ENCODE measurements around the gene FARSB. TPM values are rescaled to one million over a fixed set of nuclear protein-coding genes. Genes with fewer than 3 reads are reported as not detected.

The FARSB gene
- total RNA-seq, 1 experiment from 2014 or later: 50.2 TPM

- Histone ChIP-seq H2AFZ (no peak overlapping the region), H3K4me3 (no peak overlapping the region), H3K4me2 (no peak overlapping the region), H3K27ac (no peak overlapping the region), H3K9me3 (ENCODE audit: insufficient read depth, low read depth) (no peaks in the 10 kb centered on the region), H3K79me2 (ENCODE audit: low read depth) (no peaks in the 10 kb centered on the region), H3K9me2 (ENCODE audit: insufficient read depth) (no peaks in the 10 kb centered on the region), H3K36me3 (ENCODE audit: low read depth) (no peaks in the 10 kb centered on the region), H3K27me3 (ENCODE audit: insufficient read depth, low read depth) (no peaks in the 10 kb centered on the region), H3K4me1 (replicated peaks; ENCODE audit: insufficient read depth) (peaks cover 14% of the 10 kb centered on the region), H3F3A (ENCODE audit: insufficient read depth, low read depth) (peaks cover 15% of the 10 kb centered on the region), H4K20me1 (ENCODE audit: insufficient read depth) (no peaks in the 10 kb centered on the region)
- BruUV-seq (replicated peaks): no TSS peak
- CTCF ChIA-PET: interaction anchor here (0.6 kb wide), 1 partner anchor 970 kb away, joined by 4 read pairs; no protein-coding TSS in a partner anchor
- intact Hi-C loops (cut with micrococcal nuclease; ENCODE audit: unreplicated experiment): no loop called here
- POLR2A ChIA-PET (ENCODE audit: unreplicated experiment): no interaction called here
- TF ChIP-seq CTCF (conservative IDR thresholded peaks at IDR 0.05): no peak
- no peak for TF ChIP-seq EZH2 (IDR thresholded peaks at IDR 0.05; ENCODE audit: low read depth)
- no peak for DNase-seq
Observed at GRCh38 chr2:222523783-222524544, 131.9 kb downstream of the FARSB start.

GRCh38 chr2:222522082-222522481 is 133.8 kb downstream of the FARSB start:
- no peak overlapping the region for H3K27ac ChIP-seq
- peaks cover 33% of the 10 kb centered on the region for H3K4me1 ChIP-seq (replicated peaks; ENCODE audit: insufficient read depth)
- DNase-seq: no peak
- H3F3A ChIP-seq (ENCODE audit: insufficient read depth, low read depth): peaks cover 33% of the 10 kb centered on the region
- intact Hi-C loops (cut with micrococcal nuclease; ENCODE audit: unreplicated experiment): no loop called here
- H3K9me2 ChIP-seq (ENCODE audit: insufficient read depth): no peaks in the 10 kb centered on the region
- no peak overlapping the region for H2AFZ ChIP-seq
- no peak overlapping the region for H3K4me2 ChIP-seq
- H4K20me1 ChIP-seq (ENCODE audit: insufficient read depth): no peaks in the 10 kb centered on the region
- H3K4me3 ChIP-seq: no peak overlapping the region
- ChIA-PET POLR2A (ENCODE audit: unreplicated experiment) (no interaction called here), CTCF (no interaction called here)
- no peaks in the 10 kb centered on the region for H3K79me2 ChIP-seq (ENCODE audit: low read depth)
- H3K36me3 ChIP-seq (ENCODE audit: low read depth): no peaks in the 10 kb centered on the region
- BruUV-seq (replicated peaks): no TSS peak
- TF ChIP-seq EZH2 (IDR thresholded peaks at IDR 0.05; ENCODE audit: low read depth) (no peak), CTCF (conservative IDR thresholded peaks at IDR 0.05) (no peak)
- no peaks in the 10 kb centered on the region for H3K27me3 ChIP-seq (ENCODE audit: insufficient read depth, low read depth)
- H3K9me3 ChIP-seq (ENCODE audit: insufficient read depth, low read depth): no peaks in the 10 kb centered on the region

GRCh38 chr2:222521099-222521498 is 134.8 kb downstream of the FARSB start:
- Histone ChIP-seq H2AFZ (no peak overlapping the region), H3K9me2 (ENCODE audit: insufficient read depth) (no peaks in the 10 kb centered on the region), H3F3A (ENCODE audit: insufficient read depth, low read depth) (peaks cover 35% of the 10 kb centered on the region), H3K27ac (no peak overlapping the region), H3K79me2 (ENCODE audit: low read depth) (no peaks in the 10 kb centered on the region), H3K9me3 (ENCODE audit: insufficient read depth, low read depth) (no peaks in the 10 kb centered on the region), H3K4me3 (no peak overlapping the region), H4K20me1 (ENCODE audit: insufficient read depth) (no peaks in the 10 kb centered on the region), H3K4me2 (no peak overlapping the region), H3K4me1 (replicated peaks; ENCODE audit: insufficient read depth) (peaks cover 37% of the 10 kb centered on the region), H3K27me3 (ENCODE audit: insufficient read depth, low read depth) (no peaks in the 10 kb centered on the region), H3K36me3 (ENCODE audit: low read depth) (no peaks in the 10 kb centered on the region)
- no TSS peak for BruUV-seq (replicated peaks)
- no peak for DNase-seq
- TF ChIP-seq EZH2 (IDR thresholded peaks at IDR 0.05; ENCODE audit: low read depth) (no peak), CTCF (conservative IDR thresholded peaks at IDR 0.05) (no peak)
- CTCF ChIA-PET: no interaction called here
- POLR2A ChIA-PET (ENCODE audit: unreplicated experiment): no interaction called here
- intact Hi-C loops (cut with micrococcal nuclease; ENCODE audit: unreplicated experiment): no loop called here

Other genes with a start within 250 kb of the FARSB start
- gene SGPP2, start 231.5 kb downstream of the FARSB start, total RNA-seq (2021): 0.57 and 1.1 TPM in 2 replicates
- 0.35 and 0.65 TPM in 2 replicates for gene MOGAT1, start 15.6 kb upstream of the FARSB start, total RNA-seq (2021)
- 300 and 446 TPM in 2 replicates for gene ACSL3, start 204.9 kb upstream of the FARSB start, total RNA-seq (2021)